Stimulated activated CD8-positive, alpha-beta memory T cell treated with anti-CD3 and anti-CD28 coated beads, Interleukin-15, amount 100 ng/mL, for 48 hours (primary cell): ENCODE results near the gene TMEM161A.
"Not testable (repeated sequence)": the region's sequence is repeated elsewhere in the genome, so short reads cannot be mapped to it uniquely, and the experiment has no call there.

Experiments
- DNase-seq, 2 donors: peaks; one replicate each; pipeline ENCODE4 v3.0.0-alpha.2; 2020; ENCODE audit warnings: low read depth in 2 of 2

The TMEM161A gene

DNA sequence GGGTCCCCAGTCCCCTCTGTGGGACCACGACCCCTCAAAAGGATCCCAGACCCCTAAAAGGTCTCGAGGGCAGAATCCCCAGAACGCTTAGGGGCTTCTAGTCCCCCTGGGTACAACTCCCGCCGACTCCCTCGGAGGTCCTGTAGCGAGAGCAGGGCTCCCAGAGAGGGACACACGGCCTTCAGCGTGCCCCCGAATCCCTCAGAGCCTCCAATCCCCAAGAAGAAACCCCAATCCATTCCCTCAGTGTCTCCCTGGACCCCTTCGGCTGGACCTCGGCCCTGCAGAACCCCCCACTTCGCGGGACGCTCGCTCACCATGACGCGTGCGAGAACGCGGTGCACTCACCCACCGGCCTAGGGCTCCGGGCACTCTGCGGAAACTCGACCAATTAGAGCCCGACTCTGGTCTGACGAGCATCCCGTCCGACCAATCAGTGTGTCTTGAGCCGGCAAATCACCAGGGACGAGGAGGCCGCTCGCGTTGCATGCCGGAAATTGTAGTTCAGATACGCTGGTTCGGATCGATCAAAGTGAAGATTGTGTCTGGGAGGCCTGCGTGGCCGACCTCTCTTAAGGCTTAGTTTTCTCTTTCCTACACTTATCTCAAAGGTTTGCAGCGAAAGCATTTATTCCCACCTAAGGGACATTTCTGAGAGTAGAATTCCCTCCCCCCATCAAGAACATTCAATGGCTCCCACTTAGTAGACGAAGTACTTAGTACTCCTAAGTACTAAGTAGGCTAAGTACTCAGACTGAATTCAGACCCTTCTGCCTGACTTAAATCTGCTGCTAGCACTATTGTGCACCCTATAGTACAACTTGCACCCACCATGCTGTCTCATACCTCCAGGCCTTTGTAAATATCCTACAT is at the start of gene TMEM161A:
Gene TMEM161A (minus strand): TSS at position 370 of the 873 bp plus-strand sequence. CDS start 50 bp downstream, at position 320.
- DNase-seq, result peak; percentile 95

- DNase-seq, result no peak
These were observed 48.5 kb upstream of the TMEM161A start for GRCh38 chr19:19186742-19187141.

DNA sequence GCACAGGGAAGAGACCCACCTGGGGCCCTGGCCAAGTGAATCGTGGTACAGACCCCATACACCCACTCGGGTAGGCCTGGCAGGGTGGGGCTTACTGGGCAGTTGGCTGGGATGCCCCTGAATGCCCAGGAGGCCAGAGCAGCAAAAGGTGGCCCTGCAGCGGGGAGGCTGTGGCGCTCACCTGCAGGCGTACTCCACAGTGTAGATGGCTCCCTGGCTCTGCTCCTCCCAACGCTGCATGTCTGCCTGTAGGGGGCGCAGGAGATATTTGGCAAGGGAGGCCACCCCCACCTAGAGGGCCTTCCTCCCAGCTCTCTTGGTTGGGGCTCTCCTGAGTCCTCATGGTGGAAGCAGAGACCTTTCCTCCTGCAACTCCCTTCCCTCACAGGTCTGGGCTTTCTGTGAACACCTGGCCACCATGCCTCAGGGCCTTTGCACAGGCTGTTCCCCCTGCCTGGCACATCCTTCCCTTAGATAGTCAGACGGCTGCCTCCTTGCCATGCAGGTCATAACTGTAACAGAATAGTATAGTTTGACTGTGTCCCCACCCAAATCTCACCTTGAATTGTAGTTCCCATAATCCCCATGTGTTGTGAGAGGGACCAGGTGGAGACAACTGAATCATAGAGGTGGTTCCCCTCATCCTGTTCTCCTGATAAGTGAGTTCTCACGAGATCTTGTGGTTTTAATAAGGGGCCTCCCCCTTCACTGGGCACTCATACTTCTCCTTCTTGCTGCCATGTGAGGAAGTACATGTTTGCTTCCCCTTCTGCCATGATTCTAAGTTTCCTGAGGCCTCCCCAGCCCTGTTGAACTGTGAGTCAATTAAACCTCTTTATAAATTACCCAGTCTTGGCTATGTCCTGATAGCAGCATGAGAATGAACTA is 47.8 kb upstream of the TMEM161A start:
- DNase-seq, result peak; percentile 27 to 34

GRCh38 chr19:19181488-19181998 is 43.3 kb upstream of the TMEM161A start:
- DNase-seq, result no peak

GRCh38 chr19:19179548-19180441 is 41.5 kb upstream of the TMEM161A start:
- no peak for DNase-seq

- no peak for DNase-seq
These were observed 38.7 kb upstream of the TMEM161A start for GRCh38 chr19:19176950-19177349.

DNA sequence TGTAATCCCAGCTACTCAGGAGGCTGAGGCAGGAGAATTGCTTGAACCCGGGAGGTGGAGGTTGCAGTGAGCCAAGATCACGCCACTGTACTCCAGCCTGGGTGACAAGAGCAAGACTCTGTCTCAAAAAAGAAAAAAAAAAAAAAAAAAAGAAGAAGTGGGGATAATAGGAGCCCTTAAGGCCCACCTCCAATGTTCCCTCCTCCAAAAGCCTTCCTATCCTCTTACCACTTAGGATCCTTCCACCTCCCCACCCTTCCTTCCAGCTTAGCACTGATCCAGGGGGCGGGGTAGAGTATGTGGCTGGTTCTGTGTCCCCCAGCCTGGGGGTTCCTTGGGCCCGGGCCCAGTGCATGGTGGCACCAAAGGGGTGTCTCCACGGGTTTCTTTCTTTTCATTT is 35.0 kb upstream of the TMEM161A start:
- DNase-seq, result not testable (repeated sequence)

GRCh38 chr19:19171821-19172532 is 33.7 kb upstream of the TMEM161A start:
- DNase-seq, result no peak

- DNase-seq, result no peak
These were observed 32.8 kb upstream of the TMEM161A start for GRCh38 chr19:19170873-19171672.

DNA sequence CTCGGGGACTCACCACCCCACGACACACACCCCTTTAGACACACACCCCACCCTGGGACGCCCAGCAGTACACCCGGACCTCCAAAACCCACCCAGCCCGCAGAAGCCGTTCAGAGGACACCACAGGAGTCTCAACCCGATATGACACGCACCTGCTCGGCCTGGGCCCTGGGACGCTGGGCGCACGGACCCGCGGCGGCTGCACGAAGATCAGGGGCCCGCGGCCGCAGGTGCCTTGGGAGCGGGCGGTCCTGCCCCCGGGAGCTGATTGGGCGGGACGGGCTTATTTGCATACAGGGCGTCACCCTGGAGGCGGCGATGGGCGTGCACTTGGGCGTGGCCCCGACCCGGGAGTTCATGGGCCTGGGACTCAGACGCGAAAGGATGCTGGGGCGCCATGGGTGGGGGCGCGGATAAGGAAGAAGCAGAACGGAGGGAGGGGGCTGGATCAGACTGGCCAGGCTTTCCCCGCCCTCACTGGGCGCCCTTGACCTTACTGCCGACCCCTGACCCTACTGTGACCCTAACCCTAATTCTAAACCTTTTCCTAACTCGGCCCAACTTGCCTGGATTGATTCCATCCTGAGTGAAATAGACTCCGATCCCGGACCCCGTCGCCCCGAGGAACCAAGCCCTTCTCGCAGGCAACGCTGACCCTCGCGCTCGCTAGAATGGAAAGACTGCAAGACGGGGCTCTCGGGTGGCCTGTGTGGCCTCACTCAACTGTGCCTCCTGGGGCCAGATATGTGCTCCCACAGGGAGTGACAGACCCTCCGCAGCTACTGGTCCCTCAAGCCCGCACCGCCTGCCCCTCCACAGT is 32.0 kb upstream of the TMEM161A start, which contains the start of gene MEF2B:
Gene MEF2B (minus strand): TSS at position 211 of the 820 bp plus-strand sequence. CDS start 19,528 bp downstream, outside the sequence.
- peak; percentile 54 to 72 for DNase-seq

DNA sequence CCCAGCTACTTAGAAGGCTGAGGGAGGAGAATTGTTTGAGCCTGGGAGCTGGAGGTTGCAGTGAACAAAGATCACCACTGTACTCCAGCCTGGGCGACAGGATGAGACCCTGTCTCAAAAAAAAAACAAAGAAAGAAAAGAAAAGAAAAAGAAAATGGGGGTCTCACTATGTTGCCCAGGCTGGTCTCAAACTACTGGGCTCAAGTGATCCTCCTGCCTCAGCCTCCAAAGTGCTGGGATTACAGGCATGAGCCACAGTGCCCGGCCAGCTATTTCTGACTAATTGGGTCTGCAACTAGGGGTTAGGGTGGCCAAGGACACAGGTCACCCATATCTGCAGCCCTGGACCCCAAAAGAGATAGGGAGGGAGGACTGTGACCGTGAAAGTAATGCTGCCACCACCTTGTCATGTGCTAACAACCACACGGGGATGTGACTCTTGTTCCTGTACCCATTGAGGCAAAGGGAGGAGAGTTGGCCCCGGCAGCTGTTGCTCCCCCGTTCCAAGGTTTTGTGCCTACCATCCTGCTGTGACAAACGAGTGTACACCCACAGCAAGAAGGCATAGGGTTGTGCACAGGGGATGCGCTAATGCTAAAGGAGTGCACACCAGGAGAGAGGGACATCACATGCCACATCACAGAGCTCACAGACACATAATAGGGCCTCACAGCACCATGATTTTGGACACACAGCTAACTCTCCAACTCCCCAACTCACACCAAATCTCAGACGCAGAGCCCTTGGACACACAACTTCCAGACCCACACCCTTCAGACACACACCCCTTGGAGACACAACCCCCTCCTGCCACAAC is 31.2 kb upstream of the TMEM161A start:
- DNase-seq, result no peak

DNA sequence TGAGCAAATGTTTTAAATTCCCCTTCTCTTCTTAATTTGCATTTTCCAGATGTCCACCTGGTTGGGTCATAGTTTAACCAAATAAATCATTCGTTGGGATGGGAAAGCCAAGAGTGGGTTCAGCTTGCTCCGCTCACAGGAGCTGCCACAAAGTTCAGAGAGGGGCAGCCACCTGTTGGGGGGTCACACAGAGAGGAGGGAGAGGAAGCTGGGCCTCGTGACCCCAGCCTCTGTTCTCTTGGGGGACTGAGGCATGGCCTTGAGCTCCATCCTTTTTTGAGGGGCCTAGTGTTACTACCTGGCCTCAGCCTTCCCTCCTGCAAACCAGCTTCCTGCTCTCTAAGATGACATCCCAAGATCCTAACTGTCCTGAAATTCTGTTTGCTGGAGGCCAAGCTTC is 29.3 kb upstream of the TMEM161A start:
- DNase-seq, result no peak

DNA sequence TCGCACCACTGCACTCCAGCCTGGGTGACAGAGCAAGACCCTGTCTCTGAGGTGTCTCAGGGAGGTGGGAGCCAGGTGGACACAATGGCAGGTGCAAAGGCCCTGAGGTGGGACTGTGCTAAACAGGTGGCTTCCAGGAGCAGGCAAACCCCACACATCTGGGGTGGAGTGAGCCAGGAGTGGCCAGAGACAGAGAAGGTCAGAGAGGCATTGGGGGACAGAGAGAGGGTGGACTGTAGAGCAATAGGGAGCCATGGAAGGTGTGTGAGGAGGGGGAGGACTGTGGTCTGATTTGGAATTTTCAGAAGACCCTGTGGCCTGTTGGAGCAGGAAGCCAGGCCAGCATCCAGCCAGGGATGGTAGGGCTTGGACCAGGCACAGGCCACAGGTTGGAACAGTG is 27.1 kb upstream of the TMEM161A start:
- no peak for DNase-seq

- DNase-seq, result no peak
These were observed 24.2 kb upstream of the TMEM161A start for GRCh38 chr19:19162495-19162894.

GRCh38 chr19:19160461-19161035 is 22.3 kb upstream of the TMEM161A start:
- DNase-seq, result no peak

GRCh38 chr19:19159534-19159933 is 21.3 kb upstream of the TMEM161A start:
- DNase-seq, result no peak

- DNase-seq, result no peak
These were observed 19.5 kb upstream of the TMEM161A start for GRCh38 chr19:19157808-19158207.
